Gastrocnemius medialis (tissue), 4 donors: ENCODE results near the gene ITPRIP.

Experiments
- CTCF ChIP-seq, 5 experiments: fragments of 450-650 bp in 3 of 5; fragments of 200-600 bp in 2 of 5; sonication (generic) in 2 of 5; IDR thresholded peaks in 4 of 5; conservative IDR thresholded peaks in 1 of 5; 1 replicate in 4 of 5; 2 replicates in 1 of 5; pipeline ENCODE4 v1.5.1; 2016 to 2019; ENCODE audit warnings: antibody characterized with exemption in 5 of 5, mild to moderate bottlenecking in 3 of 5, moderate library complexity in 3 of 5
- POLR2A ChIP-seq, 2 donors: fragments of 450-650 bp; IDR thresholded peaks; one replicate each; pipeline ENCODE4 v1.6.1; 2017; ENCODE audit warnings: antibody characterized with exemption in 2 of 2, mild to moderate bottlenecking in 2 of 2, moderate library complexity in 2 of 2

- TF ChIP-seq CTCF (IDR thresholded peaks at IDR 0.05 in 4 of 5, conservative IDR thresholded peaks at IDR 0.05 in 1 of 5) = peak; percentile 58 to 75 (median 72)
- TF ChIP-seq POLR2A (IDR thresholded peaks at IDR 0.05) = no peak
Observed at GRCh38 chr10:104350127-104350635, 11.9 kb upstream of the ITPRIP start.
